OCI-LY3 (cell line): Measurements from ENCODE around the gene CRISP2.

ENCODE experiments used
- H2AFZ ChIP-seq: fragments of 200-600, 300-600 bp; shearing (Covaris generic); 2 replicates; pipeline ENCODE4 v1.6.0; 2014; ENCODE audit warnings: antibody characterized with exemption, low read depth, low read length
- H3K27ac ChIP-seq: fragments of 200-600, 300-600 bp; sonication (generic); 2 replicates; pipeline ENCODE4 v1.5.1; 2014; ENCODE audit warnings: mild to moderate bottlenecking, low read length, moderate library complexity, mixed read lengths
- H3K27me3 ChIP-seq: fragments of 200-600, 300-600 bp; sonication (generic); 2 replicates; pipeline ENCODE4 v1.6.1; 2014; ENCODE audit warnings: low read depth, low read length, mixed read lengths
- H3K36me3 ChIP-seq: fragments of 200-600, 300-600 bp; sonication (generic); replicated peaks from 2 replicates; pipeline ENCODE3; 2014; ENCODE audit warnings: low read depth, low read length, mixed read lengths
- H3K4me1 ChIP-seq: fragments of 300-600, 200-600 bp; sonication (generic); 2 replicates; pipeline ENCODE4 v1.6.1; 2014; ENCODE audit warnings: low read length, mixed read lengths
- H3K4me2 ChIP-seq: fragments of 200-600, 300-600 bp; sonication (generic); 2 replicates; pipeline ENCODE4 v1.6.1; 2014; ENCODE audit warnings: low read length, mixed read lengths
- H3K4me3 ChIP-seq: fragments of 300-600, 200-600 bp; sonication (generic); 2 replicates; pipeline ENCODE4 v1.5.1; 2014; ENCODE audit warnings: antibody characterized with exemption, mild to moderate bottlenecking, low read length, moderate library complexity
- H3K79me2 ChIP-seq: fragments of 300-600, 200-600 bp; shearing (Covaris generic); 2 replicates; pipeline ENCODE4 v1.6.1; 2014; ENCODE audit warnings: mild to moderate bottlenecking, low read length, mixed read lengths
- H3K9ac ChIP-seq: fragments of 300-600, 200-600 bp; shearing (Covaris generic); 2 replicates; pipeline ENCODE4 v1.6.0; 2014; ENCODE audit warnings: mild to moderate bottlenecking, low read length, moderate library complexity
- H3K9me3 ChIP-seq: fragments of 200-600, 300-600 bp; shearing (Covaris generic); 2 replicates; pipeline ENCODE4 v1.6.1; 2014; ENCODE audit warnings: low read length, mixed read lengths; ENCODE audit not compliant: insufficient read depth
- H4K20me1 ChIP-seq: fragments of 200-600, 300-600 bp; sonication (generic); 2 replicates; pipeline ENCODE4 v1.6.1; 2016; ENCODE audit warnings: low read length, mixed read lengths; ENCODE audit not compliant: insufficient read depth
- CTCF ChIP-seq: fragments of 200-600, 300-600 bp; sonication (generic); IDR thresholded peaks from 2 replicates; pipeline ENCODE4 v1.5.1; 2014; ENCODE audit warnings: antibody characterized with exemption, low read length, low read depth
- EZH2phosphoT487 ChIP-seq: fragments of 200-600 bp; shearing (Covaris generic); IDR thresholded peaks from 2 replicates; pipeline ENCODE4 v1.6.1; 2018; ENCODE audit warnings: antibody characterized with exemption, mixed run types, low read depth

Gene CRISP2

DNA sequence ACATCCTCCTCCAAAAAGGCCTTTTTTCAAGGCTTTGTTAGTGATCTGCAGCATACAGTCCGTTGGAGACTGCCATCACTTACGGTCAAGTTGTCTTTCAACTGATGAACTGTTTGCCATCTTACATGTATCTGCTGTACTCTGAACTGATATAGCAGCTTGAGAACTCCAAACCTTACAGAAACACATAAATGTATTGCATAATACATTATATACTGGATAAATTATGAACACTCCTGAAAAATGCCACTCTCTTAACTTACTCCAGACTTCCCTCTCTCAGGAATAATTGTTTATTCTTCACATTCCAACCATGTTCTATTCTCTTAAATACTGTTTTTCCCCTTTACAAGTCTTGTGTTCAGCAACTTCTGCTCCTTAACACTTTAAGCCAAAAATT is 62.1 kb downstream of the CRISP2 start:
- TF ChIP-seq CTCF = no peak
- TF ChIP-seq EZH2phosphoT487 = no peak

DNA sequence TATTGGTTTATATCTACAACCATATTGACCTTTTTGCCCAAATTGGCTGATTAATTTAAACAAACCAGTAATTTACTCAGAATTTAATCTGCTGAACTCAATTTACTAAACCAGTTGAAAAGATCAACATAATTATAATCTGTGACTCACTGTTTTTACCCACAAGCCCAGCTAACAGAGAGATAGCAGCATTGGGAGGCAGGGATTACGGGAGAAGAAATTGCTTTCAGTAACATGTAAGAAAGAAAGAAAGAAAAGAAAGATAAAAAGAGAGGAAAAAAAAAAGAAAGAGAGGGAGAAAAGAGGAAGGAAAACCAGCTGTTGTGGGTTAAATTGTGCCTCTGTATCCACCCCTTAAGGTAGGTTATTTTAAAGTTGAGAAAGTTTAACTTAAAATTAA is 63.4 kb downstream of the CRISP2 start:
- Histone ChIP-seq H3K27me3 (no peaks in the 10 kb centered on the region), H4K20me1 (no peaks in the 10 kb centered on the region), H2AFZ (no peak overlapping the region), H3K36me3 (no peaks in the 10 kb centered on the region), H3K27ac (no peak overlapping the region), H3K4me2 (no peak overlapping the region), H3K9ac (no peak overlapping the region), H3K9me3 (no peaks in the 10 kb centered on the region), H3K79me2 (no peaks in the 10 kb centered on the region), H3K4me3 (no peak overlapping the region), H3K4me1 (no peaks in the 10 kb centered on the region)
- TF ChIP-seq CTCF = no peak
- TF ChIP-seq EZH2phosphoT487 = no peak

More for the DNA sequence above, 62.1 kb downstream of the CRISP2 start:
- no peaks in the 10 kb centered on the region for H3K27me3 ChIP-seq
- H3K27ac ChIP-seq = no peak overlapping the region
- H3K36me3 ChIP-seq = no peaks in the 10 kb centered on the region
- H3K4me2 ChIP-seq = no peak overlapping the region
- H4K20me1 ChIP-seq = no peaks in the 10 kb centered on the region
- H3K4me3 ChIP-seq = no peak overlapping the region
- no peaks in the 10 kb centered on the region for H3K4me1 ChIP-seq
- H2AFZ ChIP-seq = no peak overlapping the region
- no peaks in the 10 kb centered on the region for H3K79me2 ChIP-seq
- no peak overlapping the region for H3K9ac ChIP-seq
- no peaks in the 10 kb centered on the region for H3K9me3 ChIP-seq

GRCh38 chr6:49648036-49648435 is 65.3 kb downstream of the CRISP2 start:
- Histone ChIP-seq H3K9me3 (no peaks in the 10 kb centered on the region), H2AFZ (no peak overlapping the region), H3K27me3 (no peaks in the 10 kb centered on the region), H3K4me1 (no peaks in the 10 kb centered on the region), H3K36me3 (no peaks in the 10 kb centered on the region), H3K27ac (no peak overlapping the region), H3K79me2 (no peaks in the 10 kb centered on the region), H3K4me3 (no peak overlapping the region), H3K9ac (no peak overlapping the region), H4K20me1 (no peaks in the 10 kb centered on the region), H3K4me2 (no peak overlapping the region)
- no peak for TF ChIP-seq EZH2phosphoT487
- TF ChIP-seq CTCF = no peak

DNA sequence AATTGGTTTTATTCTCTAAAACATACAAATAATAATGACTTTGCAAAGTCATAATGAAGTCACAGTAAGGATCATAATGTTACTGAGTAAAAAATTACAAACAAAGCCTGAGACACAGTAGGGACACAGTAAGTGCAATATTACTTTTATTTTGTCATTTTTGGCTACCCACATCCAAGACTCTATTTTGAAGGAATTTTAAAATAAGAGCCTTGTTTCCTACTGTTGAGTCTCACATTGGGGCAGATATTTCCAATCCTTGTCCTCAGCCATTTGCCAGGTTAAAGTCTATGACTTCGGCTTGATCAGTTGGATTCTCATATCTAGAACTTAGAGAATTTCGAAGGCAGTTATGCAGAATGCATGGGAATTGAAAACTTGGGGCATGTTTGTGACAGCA is 65.9 kb downstream of the CRISP2 start:
- H3K27ac ChIP-seq = no peak overlapping the region
- no peaks in the 10 kb centered on the region for H3K4me1 ChIP-seq
- no peaks in the 10 kb centered on the region for H3K79me2 ChIP-seq
- TF ChIP-seq EZH2phosphoT487 = no peak
- no peak for TF ChIP-seq CTCF
- no peak overlapping the region for H3K9ac ChIP-seq
- no peaks in the 10 kb centered on the region for H3K36me3 ChIP-seq
- H2AFZ ChIP-seq = no peak overlapping the region
- no peak overlapping the region for H3K4me3 ChIP-seq
- no peak overlapping the region for H3K4me2 ChIP-seq
- H4K20me1 ChIP-seq = no peaks in the 10 kb centered on the region
- H3K9me3 ChIP-seq = no peaks in the 10 kb centered on the region
- no peaks in the 10 kb centered on the region for H3K27me3 ChIP-seq
